OCI-LY3 (cell line): ENCODE data around the gene FCHO1.

ENCODE experiments used
- CTCF ChIP-seq: fragments of 200-600, 300-600 bp; sonication (generic); IDR thresholded peaks from 2 replicates; pipeline ENCODE4 v1.5.1; 2014; ENCODE audit warnings: antibody characterized with exemption, low read length, low read depth
- EZH2phosphoT487 ChIP-seq: fragments of 200-600 bp; shearing (Covaris generic); IDR thresholded peaks from 2 replicates; pipeline ENCODE4 v1.6.1; 2018; ENCODE audit warnings: antibody characterized with exemption, mixed run types, low read depth

GRCh38 chr19:17837972-17838371 is 86.7 kb downstream of the FCHO1 start:
- TF ChIP-seq CTCF (no peak), EZH2phosphoT487 (no peak)
